BLaER1 treated with 17β-estradiol and CSF1 and Interleukin-3, amounts not matched to agents 10 nM and 100 nM (cell line): Measurements from ENCODE around the gene PLCB1.

ENCODE experiments used
- H3K27ac ChIP-seq, 11 experiments: shearing (Covaris generic); formaldehyde crosslinking; 2 replicates each; pipeline ENCODE4 v1.8.1; 2022
- H3K27me3 ChIP-seq, 11 experiments: shearing (Covaris generic); formaldehyde crosslinking; 2 replicates each; pipeline ENCODE4 v1.8.1; 2022
- H3K36me3 ChIP-seq, 11 experiments: shearing (Covaris generic); formaldehyde crosslinking; 2 replicates each; pipeline ENCODE4 v1.8.1; 2022
- H3K4me1 ChIP-seq, 10 experiments: shearing (Covaris generic); formaldehyde crosslinking; 2 replicates each; pipeline ENCODE4 v1.8.1; 2022
- H3K4me2 ChIP-seq, 11 experiments: shearing (Covaris generic); formaldehyde crosslinking; 2 replicates each; pipeline ENCODE4 v1.8.1; 2022
- H3K4me3 ChIP-seq, 10 experiments: shearing (Covaris generic); formaldehyde crosslinking; 2 replicates each; pipeline ENCODE4 v1.8.1; 2022
- H3K9ac ChIP-seq, 11 experiments: shearing (Covaris generic); formaldehyde crosslinking; 2 replicates each; pipeline ENCODE4 v1.8.1; 2022
- H3K9me3 ChIP-seq, 11 experiments: shearing (Covaris generic); formaldehyde crosslinking; replicated peaks in 1 of 11; 2 replicates each; pipeline ENCODE4 v1.8.1; 2022
- H4K20me1 ChIP-seq, 11 experiments: shearing (Covaris generic); formaldehyde crosslinking; 2 replicates each; pipeline ENCODE4 v1.8.1; 2022
- Cebpa-rat ChIP-seq, 11 experiments: shearing (Covaris generic); IDR thresholded peaks; 2 replicates each; pipeline ENCODE4 v1.8.1; 2022

Gene PLCB1

GRCh38 chr20:8723296-8723695 lies 591.2 kb downstream of the PLCB1 start:
- no peak overlapping the region for H3K4me3 ChIP-seq
- no peak for TF ChIP-seq Cebpa-rat (IDR thresholded peaks at IDR 0.05)
- H3K4me1 ChIP-seq: no peaks in the 10 kb centered on the region
- H4K20me1 ChIP-seq: no peaks in the 10 kb centered on the region
- H3K9me3 ChIP-seq: peaks cover 0 to 8% (median 0%) of the 10 kb centered on the region in 11 experiments; a peak in 4 of 22 replicates
- no peak overlapping the region for H3K9ac ChIP-seq
- peaks cover 0 to 17% (median 5%) of the 10 kb centered on the region in 11 experiments; a peak in 7 of 22 replicates for H3K36me3 ChIP-seq
- no peaks in the 10 kb centered on the region for H3K27me3 ChIP-seq
- no peak overlapping the region for H3K4me2 ChIP-seq
- no peak overlapping the region for H3K27ac ChIP-seq

DNA sequence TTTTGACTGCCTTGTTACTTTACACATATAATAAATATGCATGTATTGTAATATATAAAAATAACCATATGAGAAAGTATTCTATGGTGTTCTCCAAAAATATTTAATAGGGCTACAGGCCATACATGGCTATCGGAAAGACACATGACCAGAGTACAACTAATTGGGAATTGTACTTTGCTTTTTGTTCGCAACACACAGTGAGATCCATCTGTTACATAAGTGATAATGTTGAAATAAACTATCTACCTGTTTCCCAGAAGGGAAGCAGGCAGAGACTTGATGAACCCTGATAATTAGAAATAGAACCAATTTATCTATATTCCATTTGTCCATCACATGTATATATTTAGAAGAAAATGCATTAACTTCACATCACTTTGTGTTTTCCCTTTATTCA lies 592.8 kb downstream of the PLCB1 start:
- Histone ChIP-seq H3K9me3 (peaks cover 0 to 8% (median 0%) of the 10 kb centered on the region in 11 experiments; a peak in 4 of 22 replicates), H3K4me2 (no peak overlapping the region), H3K9ac (no peak overlapping the region), H3K27ac (no peak overlapping the region), H3K36me3 (peaks cover 0 to 17% (median 5%) of the 10 kb centered on the region in 11 experiments; a peak in 7 of 22 replicates), H3K4me3 (no peak overlapping the region), H3K4me1 (no peaks in the 10 kb centered on the region), H4K20me1 (no peaks in the 10 kb centered on the region), H3K27me3 (no peaks in the 10 kb centered on the region)
- no peak for TF ChIP-seq Cebpa-rat (IDR thresholded peaks at IDR 0.05)

DNA sequence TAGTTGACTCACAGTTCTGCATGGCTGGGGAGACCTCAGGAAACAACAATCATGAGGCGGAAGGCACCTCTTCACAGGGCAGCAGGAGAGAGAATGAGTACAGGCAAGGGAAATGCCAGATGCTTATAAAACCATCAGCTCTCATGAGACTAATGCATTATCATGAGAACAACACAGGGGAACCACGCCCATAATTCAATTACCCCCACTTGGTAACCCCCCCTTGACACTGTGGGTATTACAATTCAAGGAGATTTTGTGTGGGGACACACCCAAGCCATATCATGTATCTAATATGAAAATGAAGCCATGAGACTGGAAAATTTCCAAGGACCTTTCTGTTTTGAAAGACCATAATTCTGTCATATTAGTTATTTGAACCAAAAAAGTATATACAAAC lies 594.4 kb downstream of the PLCB1 start:
- H3K4me3 ChIP-seq: no peak overlapping the region

GRCh38 chr20:8735014-8735413 lies 602.9 kb downstream of the PLCB1 start:
- Histone ChIP-seq H3K4me2 (no peak overlapping the region), H3K4me1 (no peaks in the 10 kb centered on the region), H3K36me3 (peaks cover 0 to 16% (median 0%) of the 10 kb centered on the region in 11 experiments; a peak in 5 of 22 replicates)

More for the DNA sequence above, 594.4 kb downstream of the PLCB1 start:
- no peaks in the 10 kb centered on the region for H4K20me1 ChIP-seq
- H3K9ac ChIP-seq: no peak overlapping the region
- no peak overlapping the region for H3K27ac ChIP-seq
- no peak overlapping the region for H3K4me2 ChIP-seq
- peaks cover 0 to 17% (median 5%) of the 10 kb centered on the region in 11 experiments; a peak in 7 of 22 replicates for H3K36me3 ChIP-seq
- H3K9me3 ChIP-seq: peaks cover 0 to 8% (median 0%) of the 10 kb centered on the region in 11 experiments; a peak in 4 of 22 replicates
- H3K27me3 ChIP-seq: no peaks in the 10 kb centered on the region
- no peak for TF ChIP-seq Cebpa-rat (IDR thresholded peaks at IDR 0.05)
- no peaks in the 10 kb centered on the region for H3K4me1 ChIP-seq

DNA sequence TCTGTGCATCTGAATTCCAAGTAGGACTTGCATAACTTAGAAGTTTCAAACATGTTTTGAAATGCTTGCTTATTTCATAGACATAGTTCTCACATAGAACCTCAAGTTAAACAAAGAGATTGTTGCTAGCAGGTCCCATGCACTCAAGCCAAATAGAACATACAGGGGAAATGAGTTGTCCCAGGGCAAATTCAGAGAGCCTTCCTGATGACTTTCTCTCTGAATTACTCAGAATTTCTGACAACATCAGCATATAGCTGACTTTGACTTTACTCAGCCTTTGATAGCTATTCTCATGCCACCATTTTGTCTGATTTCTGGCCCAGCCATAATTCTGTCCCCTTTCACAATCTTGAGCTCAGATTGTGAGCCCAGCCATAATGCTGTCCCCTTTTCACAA lies 603.6 kb downstream of the PLCB1 start:
- H3K4me1 ChIP-seq: no peaks in the 10 kb centered on the region
- H3K36me3 ChIP-seq: peaks cover 0 to 22% (median 0%) of the 10 kb centered on the region in 11 experiments; a peak in 7 of 22 replicates
- H3K27me3 ChIP-seq: no peaks in the 10 kb centered on the region
- no peak overlapping the region for H3K4me3 ChIP-seq
- H3K4me2 ChIP-seq: no peak overlapping the region
- H4K20me1 ChIP-seq: no peaks in the 10 kb centered on the region
- TF ChIP-seq Cebpa-rat (IDR thresholded peaks at IDR 0.05): no peak
- no peak overlapping the region for H3K9ac ChIP-seq
- H3K27ac ChIP-seq: no peak overlapping the region
- peaks cover 0 to 19% (median 0%) of the 10 kb centered on the region in 11 experiments; a peak in 8 of 22 replicates for H3K9me3 ChIP-seq

More at GRCh38 chr20:8735014-8735413, 602.9 kb downstream of the PLCB1 start:
- H4K20me1 ChIP-seq: no peaks in the 10 kb centered on the region
- H3K9ac ChIP-seq: no peak overlapping the region
- H3K27ac ChIP-seq: no peak overlapping the region
- no peak overlapping the region for H3K4me3 ChIP-seq
- peaks cover 0 to 19% (median 0%) of the 10 kb centered on the region in 11 experiments; a peak in 8 of 22 replicates for H3K9me3 ChIP-seq
- H3K27me3 ChIP-seq: no peaks in the 10 kb centered on the region
- TF ChIP-seq Cebpa-rat (IDR thresholded peaks at IDR 0.05): no peak

DNA sequence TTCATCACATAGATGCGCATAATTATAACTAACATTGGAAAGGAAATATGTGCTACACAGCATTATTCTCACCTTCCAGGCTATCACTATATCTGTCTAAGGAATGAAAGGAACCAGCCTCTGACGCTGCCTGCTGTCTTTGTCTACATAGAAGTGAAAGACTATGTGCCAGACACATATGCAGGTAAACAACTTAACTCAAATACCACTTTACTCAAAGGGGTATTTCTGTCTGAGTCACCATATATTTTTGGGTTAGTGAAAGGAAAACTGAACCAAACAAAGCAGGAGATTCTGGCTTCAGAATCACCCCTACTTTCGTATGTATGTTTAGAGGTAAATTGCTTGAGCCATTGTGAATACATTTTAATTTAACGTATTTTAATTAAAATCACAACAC lies 608.2 kb downstream of the PLCB1 start:
- TF ChIP-seq Cebpa-rat (IDR thresholded peaks at IDR 0.05): no peak
- Histone ChIP-seq H3K9ac (no peak overlapping the region), H3K4me2 (no peak overlapping the region), H4K20me1 (no peaks in the 10 kb centered on the region), H3K9me3 (peaks cover 0 to 19% (median 0%) of the 10 kb centered on the region in 11 experiments; a peak in 8 of 22 replicates), H3K27me3 (no peaks in the 10 kb centered on the region), H3K36me3 (peaks cover 0 to 31% (median 5%) of the 10 kb centered on the region in 11 experiments; a peak in 8 of 22 replicates), H3K4me3 (no peak overlapping the region), H3K4me1 (no peaks in the 10 kb centered on the region), H3K27ac (no peak overlapping the region)

DNA sequence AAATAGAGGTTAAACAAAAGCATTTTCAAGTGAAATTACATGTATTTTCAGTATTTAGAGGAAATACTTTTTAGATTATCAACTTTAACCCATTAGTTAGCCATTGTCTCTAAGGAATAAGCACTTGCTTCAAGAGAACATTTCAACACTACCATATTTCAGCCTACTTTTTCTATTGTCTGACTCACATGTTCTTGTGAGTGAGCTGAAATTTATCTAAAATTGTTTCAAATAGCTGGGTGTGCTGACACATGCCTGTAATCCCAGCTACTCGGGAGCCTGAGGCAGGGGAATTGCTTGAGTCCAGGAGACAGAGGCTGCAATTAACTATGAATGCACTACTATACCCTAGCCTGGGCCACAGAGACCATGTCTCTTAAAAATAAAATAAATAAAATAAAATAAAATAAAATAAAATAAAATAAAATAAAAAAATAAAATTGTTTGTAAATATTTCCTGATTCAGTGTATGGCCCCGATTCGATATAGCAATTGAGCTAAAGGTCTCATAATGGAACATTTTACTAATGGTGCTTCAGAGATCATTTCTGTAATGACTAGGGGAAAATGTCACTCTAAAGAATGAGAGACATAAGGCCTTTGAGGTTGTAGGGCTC lies 612.3 kb downstream of the PLCB1 start:
- H4K20me1 ChIP-seq: no peaks in the 10 kb centered on the region
- no peak overlapping the region for H3K4me3 ChIP-seq
- no peak for TF ChIP-seq Cebpa-rat (IDR thresholded peaks at IDR 0.05)
- H3K9ac ChIP-seq: no peak overlapping the region
- H3K27me3 ChIP-seq: no peaks in the 10 kb centered on the region
- no peaks in the 10 kb centered on the region for H3K9me3 ChIP-seq
- peaks cover 0 to 32% (median 5%) of the 10 kb centered on the region in 11 experiments; a peak in 7 of 22 replicates for H3K36me3 ChIP-seq
- no peaks in the 10 kb centered on the region for H3K4me1 ChIP-seq
- H3K27ac ChIP-seq: no peak overlapping the region
- no peak overlapping the region for H3K4me2 ChIP-seq

DNA sequence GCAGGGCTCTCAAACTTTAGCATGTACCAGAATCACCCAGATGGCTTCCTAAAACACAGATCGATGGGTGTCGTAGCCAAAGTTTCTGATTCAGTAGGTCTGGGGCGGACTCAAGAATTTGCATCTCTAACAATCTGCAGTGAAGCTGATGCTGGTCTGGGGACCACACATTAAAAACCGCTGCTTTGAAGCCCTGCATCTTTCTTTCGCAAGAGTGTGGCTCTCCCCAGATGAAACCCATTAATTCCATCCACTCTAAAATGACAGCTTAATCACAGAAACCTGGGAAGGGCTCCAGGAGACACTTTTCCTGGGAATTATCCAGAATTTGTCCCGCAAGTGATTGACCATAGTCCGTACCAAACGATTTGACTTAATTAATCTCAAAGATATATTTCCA lies 617.0 kb downstream of the PLCB1 start:
- TF ChIP-seq Cebpa-rat (IDR thresholded peaks at IDR 0.05): no peak
- no peaks in the 10 kb centered on the region for H3K9me3 ChIP-seq
- no peak overlapping the region for H3K4me3 ChIP-seq
- H3K4me1 ChIP-seq: no peaks in the 10 kb centered on the region
- no peaks in the 10 kb centered on the region for H3K27me3 ChIP-seq
- no peak overlapping the region for H3K27ac ChIP-seq
- H3K4me2 ChIP-seq: no peak overlapping the region
- peaks cover 0 to 12% (median 0%) of the 10 kb centered on the region in 11 experiments; a peak in 2 of 22 replicates for H3K36me3 ChIP-seq
- no peak overlapping the region for H3K9ac ChIP-seq
- H4K20me1 ChIP-seq: no peaks in the 10 kb centered on the region

DNA sequence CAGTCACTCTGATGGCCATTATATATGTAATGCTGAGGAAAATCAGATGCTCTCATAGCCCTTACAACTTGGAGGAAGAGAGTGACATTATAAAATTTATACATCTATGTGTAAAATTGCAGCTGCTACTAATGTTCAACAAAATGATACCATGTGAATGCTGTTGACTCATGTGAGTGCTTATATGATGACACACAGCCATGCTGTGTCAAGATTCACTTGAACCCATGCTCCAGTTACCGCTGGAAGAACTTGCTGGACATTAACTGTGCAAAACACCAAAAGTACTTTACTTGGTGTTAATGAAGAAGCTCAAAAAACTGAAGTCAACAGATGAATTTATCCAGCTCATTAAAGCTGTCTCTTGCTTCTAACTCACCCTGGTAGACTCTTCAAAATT lies 617.9 kb downstream of the PLCB1 start:
- Histone ChIP-seq H3K9ac (no peak overlapping the region), H3K4me2 (no peak overlapping the region), H3K4me1 (no peaks in the 10 kb centered on the region), H3K27me3 (no peaks in the 10 kb centered on the region), H4K20me1 (no peaks in the 10 kb centered on the region), H3K9me3 (no peaks in the 10 kb centered on the region), H3K27ac (no peak overlapping the region), H3K36me3 (peaks cover 0 to 12% (median 0%) of the 10 kb centered on the region in 11 experiments; a peak in 2 of 22 replicates), H3K4me3 (no peak overlapping the region)
- TF ChIP-seq Cebpa-rat (IDR thresholded peaks at IDR 0.05): no peak
